ENCODE measurements around the gene GLB1L. TPM values are rescaled to one million over a fixed set of nuclear protein-coding genes. Genes with fewer than 3 reads are reported as not detected.

Gene GLB1L
- total and polyA plus RNA-seq, 7 donors, result 2.1 to 26.0 (median 6.9) TPM

- no peaks in the 10 kb centered on the region for H3K27me3 ChIP-seq
- 68 to 81% methylated on average over 4 of the region's 4 CpGs for WGBS, 2 donors
- H3K4me3 ChIP-seq, result no peak overlapping the region
- no peak overlapping the region for H3K27ac ChIP-seq
- TF ChIP-seq POLR2AphosphoS5 (IDR thresholded peaks at IDR 0.05) (no peak), POLR2A (IDR thresholded peaks at IDR 0.05) (no peak), CTCF (IDR thresholded peaks at IDR 0.05) (no peak), EP300 (IDR thresholded peaks at IDR 0.05) (no peak)
- H3K4me1 ChIP-seq, result peaks cover 0 to 28% (median 26%) of the 10 kb centered on the region in 4 donors
- intact Hi-C loops (cut with DNase I), result loop anchor here (10.0 kb wide), 1 partner anchor 253 kb away; the partner anchor contains the start of genes CHPF and TMEM198
- H3K9me3 ChIP-seq, result no peaks in the 10 kb centered on the region
- peak; percentile 55 for DNase-seq
- H3K36me3 ChIP-seq, result no peaks in the 10 kb centered on the region
Measured at GRCh38 chr2:219291910-219292490, 46.8 kb upstream of the GLB1L start.

- Histone ChIP-seq H3K27ac (no peak overlapping the region), H3K36me3 (no peaks in the 10 kb centered on the region), H3K4me1 (peaks cover 0 to 28% (median 26%) of the 10 kb centered on the region in 4 donors), H3K4me3 (no peak overlapping the region), H3K9me3 (no peaks in the 10 kb centered on the region), H3K27me3 (no peaks in the 10 kb centered on the region)
- TF ChIP-seq EP300 (IDR thresholded peaks at IDR 0.05), result no peak
- TF ChIP-seq POLR2AphosphoS5 (IDR thresholded peaks at IDR 0.05), result no peak
- no peak for TF ChIP-seq CTCF (IDR thresholded peaks at IDR 0.05)
- TF ChIP-seq POLR2A (IDR thresholded peaks at IDR 0.05), result no peak
- intact Hi-C loops (cut with DNase I), result loop anchor here (10.0 kb wide), 1 partner anchor 253 kb away; the partner anchor contains the start of genes CHPF and TMEM198
- DNase-seq, result peak; percentile 44
- WGBS, 2 donors, result 80 to 81% methylated on average over 7 of the region's 7 CpGs
Measured at GRCh38 chr2:219291394-219291793, 46.1 kb upstream of the GLB1L start.

GRCh38 chr2:219290381-219291171, 45.3 kb upstream of the GLB1L start:
- H3K36me3 ChIP-seq, result peaks cover 0 to 7% (median 4%) of the 10 kb centered on the region in 4 donors
- H3K4me1 ChIP-seq, result peaks cover 0 to 28% (median 26%) of the 10 kb centered on the region in 4 donors
- DNase-seq, result peak; percentile 57
- intact Hi-C loops (cut with DNase I), result loop anchor here (10.0 kb wide), 1 partner anchor 254 kb away; the partner anchor contains the start of genes CHPF and TMEM198
- TF ChIP-seq POLR2AphosphoS5 (IDR thresholded peaks at IDR 0.05) (no peak), EP300 (IDR thresholded peaks at IDR 0.05) (no peak), POLR2A (IDR thresholded peaks at IDR 0.05) (no peak), CTCF (IDR thresholded peaks at IDR 0.05) (no peak)
- peak overlapping the region; percentile 73 to 82 (median 74) for H3K27ac ChIP-seq
- H3K27me3 ChIP-seq, result no peaks in the 10 kb centered on the region
- WGBS, 2 donors, result 87 to 89% methylated on average over 16 of the region's 16 CpGs
- H3K4me3 ChIP-seq, result no peak overlapping the region
- no peaks in the 10 kb centered on the region for H3K9me3 ChIP-seq

- no peaks in the 10 kb centered on the region for H3K9me3 ChIP-seq
- TF ChIP-seq POLR2AphosphoS5 (IDR thresholded peaks at IDR 0.05), result peak in 3 of 4 donors; percentile 20 to 70 (median 55)
- TF ChIP-seq POLR2A (IDR thresholded peaks at IDR 0.05), result no peak
- TF ChIP-seq EP300 (IDR thresholded peaks at IDR 0.05), result peak in 1 of 4 donors; percentile 52
- WGBS, 2 donors, result 60 to 64% methylated on average over 16 of the region's 16 CpGs
- intact Hi-C loops (cut with DNase I), result loop anchor here (10.0 kb wide), 1 partner anchor 255 kb away; the partner anchor contains the start of genes CHPF and TMEM198
- no peaks in the 10 kb centered on the region for H3K27me3 ChIP-seq
- peak; percentile 89 for DNase-seq
- H3K4me1 ChIP-seq, result peaks cover 0 to 24% (median 21%) of the 10 kb centered on the region in 4 donors
- no peak overlapping the region for H3K4me3 ChIP-seq
- H3K36me3 ChIP-seq, result peaks cover 8 to 15% (median 13%) of the 10 kb centered on the region in 4 donors
- H3K27ac ChIP-seq, result peak overlapping the region; percentile 73 to 82 (median 74)
Measured at GRCh38 chr2:219289537-219290361, 44.5 kb upstream of the GLB1L start.

Data from sigmoid colon (tissue), 7 donors.